Psoas muscle (tissue), 8 donors: Measurements from ENCODE around the gene GPR17. TPM values are rescaled to one million over a fixed set of nuclear protein-coding genes. Genes with fewer than 3 reads are reported as not detected.
A peak's percentile ranks its signal among the peaks of the same experiment; 100 is the strongest.

Source experiments
- ATAC-seq, 4 donors: fragments of 200-7000 bp; cut with Tn5 transposase; one replicate each; pipeline ENCODE4 v1.9.1; 2020; ENCODE audit warnings: moderate library complexity in 3 of 4, mild to moderate bottlenecking in 2 of 4
- DNase-seq, 2 donors: peaks; one replicate each; pipeline ENCODE4 v3.0.0-alpha.2; 2020
- H3K27ac ChIP-seq: fragments of 200-600 bp; one replicate; pipeline ENCODE4 v1.8.0; 2022
- H3K27me3 ChIP-seq, 3 donors: fragments of 200-600 bp in 1 of 3; one replicate each; pipeline versions ENCODE4 v1.6.1 to v1.8.0; 2013 to 2022; ENCODE audit warnings: low read length in 2 of 3, mild to moderate bottlenecking in 2 of 3, moderate library complexity in 1 of 3; ENCODE audit not compliant: insufficient read depth in 3 of 3
- H3K36me3 ChIP-seq, 2 donors: fragments of 200-600 bp in 1 of 2; one replicate each; pipeline versions ENCODE4 v1.6.1 to v1.8.0; 2013 to 2022; ENCODE audit warnings: low read depth in 1 of 2, mild to moderate bottlenecking in 1 of 2, moderate library complexity in 1 of 2; ENCODE audit not compliant: insufficient read depth in 1 of 2
- H3K4me1 ChIP-seq: fragments of 200-600 bp; one replicate; pipeline ENCODE4 v1.8.0; 2022
- H3K4me3 ChIP-seq: fragments of 200-600 bp; one replicate; pipeline ENCODE4 v1.8.0; 2022; ENCODE audit warnings: mild to moderate bottlenecking
- H3K9me3 ChIP-seq: fragments of 200-600 bp; one replicate; pipeline ENCODE4 v1.8.0; 2022
- CTCF ChIP-seq: fragments of 200-600 bp; IDR thresholded peaks from one replicate; pipeline ENCODE4 v1.8.0; 2022; ENCODE audit warnings: antibody characterized with exemption
- WGBS, 3 donors: extraction: QIAGEN DNeasy Blood & Tissue Kit; methylation state at CpG; one replicate each; pipeline versions ENCODE4 v1.1.6 to v1.1.7; 2013; 5-methylcytosine and 5-hydroxymethylcytosine counted together
- intact Hi-C, 2 donors: fragments of 100-400 bp; cut with DNase I; formaldehyde crosslinking; loops; one replicate each; pipeline versions ENCODE4 v1.11.0 to v1.14.2; 2022
- polyA plus RNA-seq, 3 donors: library from polyadenylated mRNA; stranded (reverse); fragments of 200-250 nt; gene quantifications; one replicate each; pipeline ENCODE4 v1.2.3, GENCODE V29; 2013
- total RNA-seq, 4 donors: library from RNA; stranded (reverse); fragmentation: NEBNext Ultra II Directional in 2 of 4; extraction: Animal tissue kit (Norgen Biotek cat#: 25700) in 2 of 4; gene quantifications; one replicate each; pipeline versions ENCODE4 v1.2.1 to v1.2.4, GENCODE V29; 2021 to 2023
- donor health status: healthy with polysubstance abuse.
- donor health status: DM: no; HTN: no; CAD: no; lungs with moderate emphysema.
- donor health status: Bipolar disorder and iron deficiency.
- donor health status: healthy.
- donor health status: DM: yes; HTN: yes; CAD: no.
- donor health status: DM: no; HTN: no; CAD: no.
- donor health status: DM: no; HTN: no; CAD: no.
- donor health status: DM: yes; HTN: yes; CAD: no.

Gene GPR17
- total and polyA plus RNA-seq, 7 donors, result 0.14 to 0.35 (median 0.19) TPM; not detected in 3

GRCh38 chr2:127628767-127629614, 17.0 kb upstream of the GPR17 start:
- 73 to 78% (median 78%) methylated on average over 13 to 17 of the region's 17 CpGs for WGBS, 3 donors
- no peak for TF ChIP-seq CTCF
- no peak overlapping the region for H3K4me3 ChIP-seq
- no peaks in the 10 kb centered on the region for H3K9me3 ChIP-seq
- ATAC-seq (no peak), DNase-seq (peak; percentile 8 to 27)
- H3K4me1 ChIP-seq, result peaks cover 3% of the 10 kb centered on the region
- no peak overlapping the region for H3K27ac ChIP-seq
- no peaks in the 10 kb centered on the region for H3K27me3 ChIP-seq
- intact Hi-C loops, result no loop called here
- no peaks in the 10 kb centered on the region for H3K36me3 ChIP-seq

GRCh38 chr2:127629637-127630036, 16.3 kb upstream of the GPR17 start:
- Histone ChIP-seq H3K9me3 (no peaks in the 10 kb centered on the region), H3K4me3 (no peak overlapping the region), H3K36me3 (no peaks in the 10 kb centered on the region), H3K4me1 (peaks cover 5% of the 10 kb centered on the region), H3K27ac (no peak overlapping the region), H3K27me3 (no peaks in the 10 kb centered on the region)
- TF ChIP-seq CTCF, result no peak
- DNase-seq (peak; percentile 6 to 41), ATAC-seq (no peak)
- intact Hi-C loops, result no loop called here
- 50 to 61% (median 55%) methylated on average over 9 of the region's 9 CpGs for WGBS, 3 donors

- Histone ChIP-seq H3K27ac (no peak overlapping the region), H3K4me3 (no peak overlapping the region), H3K9me3 (no peaks in the 10 kb centered on the region), H3K27me3 (no peaks in the 10 kb centered on the region), H3K4me1 (peaks cover 5% of the 10 kb centered on the region), H3K36me3 (no peaks in the 10 kb centered on the region)
- no peak for TF ChIP-seq CTCF
- 79 to 82% (median 79%) methylated on average over 7 to 10 of the region's 10 CpGs for WGBS, 3 donors
- ATAC-seq (peak in 1 of 4 donors; percentile 16), DNase-seq (peak; percentile 15 to 53)
- intact Hi-C loops, result no loop called here
Observed at GRCh38 chr2:127630096-127630863, 15.7 kb upstream of the GPR17 start.

- H3K36me3 ChIP-seq, result no peaks in the 10 kb centered on the region
- DNase-seq (peak; percentile 14 to 41), ATAC-seq (peak in 1 of 4 donors; percentile 9)
- no peak for TF ChIP-seq CTCF
- WGBS, 3 donors, result 86 to 88% (median 87%) methylated on average over 22 to 25 of the region's 25 CpGs
- intact Hi-C loops, result no loop called here
- H3K9me3 ChIP-seq, result no peaks in the 10 kb centered on the region
- H3K27me3 ChIP-seq, result no peaks in the 10 kb centered on the region
- no peak overlapping the region for H3K4me3 ChIP-seq
- H3K27ac ChIP-seq, result no peak overlapping the region
- H3K4me1 ChIP-seq, result peaks cover 5% of the 10 kb centered on the region
Observed at GRCh38 chr2:127630864-127631540, 15.0 kb upstream of the GPR17 start.
